ENCODE data around the gene AURKA. TPM values are rescaled to one million over a fixed set of nuclear protein-coding genes. Genes with fewer than 3 reads are reported as not detected.

Gene AURKA
- 10 to 100 TPM in 1 of 4 donors, 1 to 10 TPM in 3; 1.6 to 11.3 (median 4.6) TPM for total RNA-seq

DNA sequence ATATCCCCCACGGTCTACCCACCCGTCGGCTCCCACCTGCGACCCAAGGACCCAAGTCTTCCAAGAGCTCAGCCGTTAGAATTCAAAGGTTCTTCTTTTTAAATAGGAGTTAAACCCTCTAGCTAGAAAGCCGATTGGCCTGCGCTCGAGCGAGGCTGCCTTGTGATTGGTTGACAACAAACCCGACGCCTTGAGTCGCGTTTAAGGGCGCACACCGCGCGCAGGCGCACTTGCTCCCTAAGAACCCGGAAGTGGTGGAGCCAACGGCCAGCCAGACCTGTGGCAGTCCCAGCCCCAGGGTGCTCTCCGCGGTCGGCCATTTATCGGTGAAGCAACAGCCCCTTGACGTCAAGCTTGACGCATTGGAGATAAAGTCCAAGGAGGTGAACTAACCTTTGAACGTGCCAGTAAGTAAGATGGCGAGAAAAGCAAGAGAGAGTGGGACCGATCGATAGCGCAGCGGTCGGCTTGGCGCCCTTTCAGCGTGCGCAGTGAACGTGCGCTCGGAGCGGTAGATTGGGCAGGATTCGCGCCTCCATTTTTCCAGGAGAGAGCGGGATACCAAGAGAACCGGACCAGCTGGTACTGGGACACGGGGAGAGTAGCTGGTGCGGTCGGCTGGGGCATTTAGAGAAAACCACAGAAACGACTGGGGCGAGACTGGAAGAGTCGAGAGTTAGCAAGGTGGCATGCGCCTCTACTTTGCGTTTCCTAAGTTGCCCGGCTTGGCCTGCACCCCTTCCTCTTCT lies at the start of gene AURKA, which contains the start of gene CSTF1:
AURKA (minus strand) TSS at position 84 of the 749 bp plus-strand sequence. CDS start 4,018 bp downstream, outside the sequence.
CSTF1 (plus strand) TSS at position 514 of the 749 bp plus-strand sequence. CDS start 2,908 bp downstream, outside the sequence.
- Histone ChIP-seq H3K4me3 (peak within 1 kb of the TSS; percentile 82 to 97 (median 86)), H3K36me3 (peaks cover 7 to 20% of the 10 kb centered on the region in 2 donors), H3K4me1 (peaks cover 22 to 23% of the 10 kb centered on the region in 2 donors), H3K9me3 (no peaks in the 10 kb centered on the region), H3K27ac (peak within 1 kb of the TSS; percentile 86 to 94 (median 90)), H3K27me3 (no peaks in the 10 kb centered on the region)
- in situ Hi-C loops (cut with MboI; ENCODE audit: low sequenced_read_pairs in 4 of 4), result loop anchor here in 2 of 4 donors (10.0 to 25.0 kb wide), 2 partner anchors 82 to 1320 kb away; partner anchors contain the start of gene PMEPA1 (in 1 of the 2)
- ATAC-seq (peak; percentile 96 to 98), DNase-seq (peak; percentile 98 to 100)
- intact Hi-C loops (cut with DNase I; ENCODE audit: low total_unique reads), result loop anchor here (1.0 kb wide), 2 partner anchors 34 to 76 kb away; partner anchors contain the start of genes FAM210B and RTF2
- peak; percentile 37 to 52 for TF ChIP-seq POLR2A (IDR thresholded peaks at IDR 0.05)
- TF ChIP-seq, protein P1, sequence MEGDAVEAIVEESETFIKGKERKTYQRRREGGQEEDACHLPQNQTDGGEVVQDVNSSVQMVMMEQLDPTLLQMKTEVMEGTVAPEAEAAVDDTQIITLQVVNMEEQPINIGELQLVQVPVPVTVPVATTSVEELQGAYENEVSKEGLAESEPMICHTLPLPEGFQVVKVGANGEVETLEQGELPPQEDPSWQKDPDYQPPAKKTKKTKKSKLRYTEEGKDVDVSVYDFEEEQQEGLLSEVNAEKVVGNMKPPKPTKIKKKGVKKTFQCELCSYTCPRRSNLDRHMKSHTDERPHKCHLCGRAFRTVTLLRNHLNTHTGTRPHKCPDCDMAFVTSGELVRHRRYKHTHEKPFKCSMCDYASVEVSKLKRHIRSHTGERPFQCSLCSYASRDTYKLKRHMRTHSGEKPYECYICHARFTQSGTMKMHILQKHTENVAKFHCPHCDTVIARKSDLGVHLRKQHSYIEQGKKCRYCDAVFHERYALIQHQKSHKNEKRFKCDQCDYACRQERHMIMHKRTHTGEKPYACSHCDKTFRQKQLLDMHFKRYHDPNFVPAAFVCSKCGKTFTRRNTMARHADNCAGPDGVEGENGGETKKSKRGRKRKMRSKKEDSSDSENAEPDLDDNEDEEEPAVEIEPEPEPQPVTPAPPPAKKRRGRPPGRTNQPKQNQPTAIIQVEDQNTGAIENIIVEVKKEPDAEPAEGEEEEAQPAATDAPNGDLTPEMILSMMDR (IDR thresholded peaks at IDR 0.05 in 4 of 5, conservative IDR thresholded peaks at IDR 0.05 in 1 of 5), result no peak

GRCh38 chr20:56440346-56441007 lies 48.5 kb upstream of the AURKA start:
- H3K27me3 ChIP-seq, result no peaks in the 10 kb centered on the region
- in situ Hi-C loops (cut with MboI; ENCODE audit: low sequenced_read_pairs in 4 of 4), result no loop called here
- H3K9me3 ChIP-seq, result no peaks in the 10 kb centered on the region
- no peak for ATAC-seq
- H3K4me3 ChIP-seq, result no peak overlapping the region
- intact Hi-C loops (cut with DNase I; ENCODE audit: low total_unique reads), result no loop called here
- no peaks in the 10 kb centered on the region for H3K36me3 ChIP-seq
- TF ChIP-seq, protein P1 (IDR thresholded peaks at IDR 0.05 in 4 of 5, conservative IDR thresholded peaks at IDR 0.05 in 1 of 5), result no peak
- no peak for TF ChIP-seq POLR2A (IDR thresholded peaks at IDR 0.05)
- H3K27ac ChIP-seq, result no peak overlapping the region
- H3K4me1 ChIP-seq, result no peaks in the 10 kb centered on the region
- DNase-seq, result no peak

- H3K36me3 ChIP-seq, result no peaks in the 10 kb centered on the region
- no peak overlapping the region for H3K27ac ChIP-seq
- peak in 1 of 2 donors; percentile 24 for DNase-seq
- intact Hi-C loops (cut with DNase I; ENCODE audit: low total_unique reads), result no loop called here
- no peak for ATAC-seq
- no peaks in the 10 kb centered on the region for H3K9me3 ChIP-seq
- no peak overlapping the region for H3K4me3 ChIP-seq
- TF ChIP-seq, protein P1 (IDR thresholded peaks at IDR 0.05 in 4 of 5, conservative IDR thresholded peaks at IDR 0.05 in 1 of 5), result no peak
- TF ChIP-seq POLR2A (IDR thresholded peaks at IDR 0.05), result no peak
- H3K4me1 ChIP-seq, result no peaks in the 10 kb centered on the region
- no peaks in the 10 kb centered on the region for H3K27me3 ChIP-seq
- in situ Hi-C loops (cut with MboI; ENCODE audit: low sequenced_read_pairs in 4 of 4), result no loop called here
Observed at GRCh38 chr20:56439771-56440291, 47.8 kb upstream of the AURKA start.

DNA sequence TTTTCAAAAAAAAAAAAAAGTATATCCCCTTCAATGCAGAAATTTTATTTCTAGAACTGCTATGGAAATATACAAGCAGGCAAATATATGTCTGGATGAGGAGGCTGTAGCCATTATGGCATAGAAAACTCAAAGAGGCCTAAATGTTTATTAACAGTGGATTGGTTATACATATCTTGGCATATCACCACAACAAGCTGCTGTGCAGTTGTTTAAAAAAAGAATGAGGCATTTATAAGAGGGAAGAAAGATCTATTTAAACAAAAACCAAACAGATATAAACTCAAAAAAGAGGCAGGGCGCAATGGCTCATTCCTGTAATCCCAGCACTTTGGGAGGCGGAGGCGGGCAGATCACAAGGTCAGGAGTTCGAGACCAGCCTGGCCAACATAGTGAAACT lies 46.3 kb upstream of the AURKA start:
- intact Hi-C loops (cut with DNase I; ENCODE audit: low total_unique reads) (no loop called here), in situ Hi-C loops (cut with MboI; ENCODE audit: low sequenced_read_pairs in 4 of 4) (no loop called here)
- DNase-seq, result no peak
- H3K27ac ChIP-seq, result no peak overlapping the region
- H3K36me3 ChIP-seq, result no peaks in the 10 kb centered on the region
- H3K27me3 ChIP-seq, result no peaks in the 10 kb centered on the region
- no peak for TF ChIP-seq POLR2A (IDR thresholded peaks at IDR 0.05)
- TF ChIP-seq, protein P1 (IDR thresholded peaks at IDR 0.05 in 4 of 5, conservative IDR thresholded peaks at IDR 0.05 in 1 of 5), result no peak
- no peak for ATAC-seq
- no peaks in the 10 kb centered on the region for H3K9me3 ChIP-seq
- no peaks in the 10 kb centered on the region for H3K4me1 ChIP-seq
- H3K4me3 ChIP-seq, result no peak overlapping the region

Data from gastrocnemius medialis (tissue), 4 donors.